Testis (tissue), 3 donors: Measurements from ENCODE around the gene KMO. TPM values are rescaled to one million over a fixed set of nuclear protein-coding genes. Genes with fewer than 3 reads are reported as not detected.

Source experiments
- DNase-seq: peaks from one replicate; pipeline ENCODE4 v3.0.0-alpha.2; 2019
- H3K27ac ChIP-seq, 2 donors: fragments of 200-600 bp; sonication (generic); one replicate each; pipeline ENCODE4 v1.5.1; 2019
- H3K27me3 ChIP-seq: fragments of 200-600 bp; sonication (generic); one replicate; pipeline ENCODE4 v1.5.1; 2019
- H3K36me3 ChIP-seq: fragments of 200-600 bp; sonication (generic); one replicate; pipeline ENCODE4 v1.5.1; 2017; ENCODE audit warnings: low read depth; ENCODE audit errors: missing control alignments
- H3K4me1 ChIP-seq: fragments of 200-600 bp; sonication (generic); one replicate; pipeline ENCODE4 v1.5.1; 2019
- H3K4me3 ChIP-seq, 2 donors: fragments of 200-600 bp; sonication (generic); one replicate each; pipeline ENCODE4 v1.5.1; 2017 to 2019
- H3K9me3 ChIP-seq: fragments of 200-600 bp; sonication (generic); one replicate; pipeline ENCODE4 v1.5.1; 2017
- POLR2A ChIP-seq: fragments of 450-650 bp; IDR thresholded peaks from one replicate; pipeline ENCODE4 v1.6.1; 2017; ENCODE audit warnings: antibody characterized with exemption, mild to moderate bottlenecking, moderate library complexity
- WGBS, 2 donors: methylation state at CpG; one replicate each; pipeline ENCODE4 v1.1.5; 2018; 5-methylcytosine and 5-hydroxymethylcytosine counted together
- intact Hi-C: fragments of 100-400 bp; cut with DNase I; formaldehyde crosslinking; loops from one replicate; pipeline ENCODE4 v1.15.1; 2023; ENCODE audit warnings: low total_unique reads
- polyA plus RNA-seq: library from polyadenylated mRNA; stranded (reverse); fragments of 350-450 nt; fragmentation: Illumina TruSeq; extraction: RNeasy Lipid Tissue Mini Kit (QIAGEN cat#74804); gene quantifications from one replicate; pipeline ENCODE4 v1.2.3, GENCODE V29; 2014; ENCODE audit warnings: low read depth, low replicate concordance; ENCODE audit not compliant: insufficient read depth
- total RNA-seq, 2 donors: library from RNA; depleted of rRNA; stranded (reverse); fragments of >200 nt; gene quantifications; one replicate each; pipeline ENCODE4 v1.2.3, GENCODE V29; 2016
- TF ChIP-seq, protein P1 (sequence below), 3 experiments: fragments of 450-650 bp in 2 of 3; fragments of 200-600 bp in 1 of 3; sonication (generic) in 1 of 3; IDR thresholded peaks; one replicate each; pipeline ENCODE4 v1.5.1; 2016 to 2019; ENCODE audit warnings: antibody characterized with exemption in 3 of 3, mild to moderate bottlenecking in 2 of 3, moderate library complexity in 1 of 3

KMO gene
- total and polyA plus RNA-seq, 3 donors from 2014 or later = 0.39 to 1.5 (median 0.99) TPM

DNA sequence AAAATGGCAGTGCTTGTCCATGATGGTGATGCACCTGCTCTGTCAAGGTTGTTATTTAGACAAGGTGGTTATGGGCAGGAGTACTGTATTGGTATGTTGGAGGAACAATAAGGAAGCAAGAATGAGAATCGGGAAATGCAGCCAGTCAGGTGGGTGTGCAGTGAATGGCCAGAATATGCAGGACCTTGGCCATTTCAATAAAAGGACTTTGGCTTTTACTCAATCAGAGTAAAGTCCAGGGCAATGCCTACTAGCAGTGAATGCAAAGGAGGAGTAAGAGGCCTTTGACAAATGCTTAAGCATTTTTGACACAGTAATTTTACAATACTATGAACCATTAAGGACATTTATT, 110.4 kb downstream of the KMO start:
- 86 to 90% methylated on average over 1 of the region's 1 CpG for WGBS, 2 donors
- intact Hi-C loops = no loop called here
- no peak overlapping the region for H3K4me3 ChIP-seq
- DNase-seq = no peak
- no peaks in the 10 kb centered on the region for H3K9me3 ChIP-seq
- TF ChIP-seq POLR2A = no peak
- TF ChIP-seq, protein P1, sequence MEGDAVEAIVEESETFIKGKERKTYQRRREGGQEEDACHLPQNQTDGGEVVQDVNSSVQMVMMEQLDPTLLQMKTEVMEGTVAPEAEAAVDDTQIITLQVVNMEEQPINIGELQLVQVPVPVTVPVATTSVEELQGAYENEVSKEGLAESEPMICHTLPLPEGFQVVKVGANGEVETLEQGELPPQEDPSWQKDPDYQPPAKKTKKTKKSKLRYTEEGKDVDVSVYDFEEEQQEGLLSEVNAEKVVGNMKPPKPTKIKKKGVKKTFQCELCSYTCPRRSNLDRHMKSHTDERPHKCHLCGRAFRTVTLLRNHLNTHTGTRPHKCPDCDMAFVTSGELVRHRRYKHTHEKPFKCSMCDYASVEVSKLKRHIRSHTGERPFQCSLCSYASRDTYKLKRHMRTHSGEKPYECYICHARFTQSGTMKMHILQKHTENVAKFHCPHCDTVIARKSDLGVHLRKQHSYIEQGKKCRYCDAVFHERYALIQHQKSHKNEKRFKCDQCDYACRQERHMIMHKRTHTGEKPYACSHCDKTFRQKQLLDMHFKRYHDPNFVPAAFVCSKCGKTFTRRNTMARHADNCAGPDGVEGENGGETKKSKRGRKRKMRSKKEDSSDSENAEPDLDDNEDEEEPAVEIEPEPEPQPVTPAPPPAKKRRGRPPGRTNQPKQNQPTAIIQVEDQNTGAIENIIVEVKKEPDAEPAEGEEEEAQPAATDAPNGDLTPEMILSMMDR (IDR thresholded peaks at IDR 0.05) = no peak
- H3K4me1 ChIP-seq = peaks cover 14% of the 10 kb centered on the region
- no peaks in the 10 kb centered on the region for H3K36me3 ChIP-seq
- H3K27ac ChIP-seq = no peak overlapping the region
- H3K27me3 ChIP-seq = no peaks in the 10 kb centered on the region

DNA sequence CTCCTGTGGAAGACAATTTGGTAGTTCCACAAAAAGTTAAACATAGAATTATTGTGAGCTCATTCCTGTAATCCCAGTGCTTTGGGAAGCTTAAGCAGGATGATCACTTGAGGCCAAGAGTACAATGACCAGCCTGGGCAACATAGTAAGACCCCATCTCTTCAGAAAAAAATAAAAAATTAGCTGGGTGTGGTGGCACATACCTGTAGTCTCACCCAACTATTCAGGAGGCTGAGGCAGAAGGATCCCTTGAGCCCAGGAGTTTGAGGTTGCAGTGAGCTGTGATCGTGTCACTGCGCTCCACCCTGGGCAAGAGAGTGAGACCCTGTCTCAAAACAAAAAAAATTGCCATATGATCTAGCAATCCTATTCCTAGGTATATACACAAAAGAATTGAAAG, 112.1 kb downstream of the KMO start:
- TF ChIP-seq, protein P1 (IDR thresholded peaks at IDR 0.05) = no peak
- no peak for TF ChIP-seq POLR2A
- Histone ChIP-seq H3K27ac (no peak overlapping the region), H3K27me3 (no peaks in the 10 kb centered on the region), H3K4me3 (no peak overlapping the region), H3K4me1 (peaks cover 5% of the 10 kb centered on the region), H3K36me3 (no peaks in the 10 kb centered on the region), H3K9me3 (no peaks in the 10 kb centered on the region)
- no peak for DNase-seq
- intact Hi-C loops = no loop called here
- WGBS, 2 donors = 100% methylated on average over 2 of the region's 2 CpGs

DNA sequence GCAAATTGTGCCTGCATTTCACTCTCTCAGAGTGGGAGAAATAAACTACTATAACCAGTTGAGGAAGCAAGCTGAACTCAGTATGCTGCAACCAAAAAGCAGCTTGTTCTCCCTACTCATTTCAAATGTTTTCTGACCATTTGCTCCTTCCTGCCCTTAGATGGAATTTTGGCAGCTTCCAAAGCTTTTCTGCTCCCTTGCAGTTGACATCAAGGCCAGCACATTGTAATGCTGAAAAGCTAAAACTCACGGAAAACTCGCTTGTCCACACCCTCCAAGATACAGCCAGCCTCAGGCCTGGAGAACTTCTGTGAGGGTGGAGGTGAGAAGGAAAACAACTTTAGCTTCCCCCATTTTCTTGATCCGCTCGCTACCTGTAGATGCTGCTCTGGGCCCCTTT, 113.0 kb downstream of the KMO start:
- TF ChIP-seq, protein P1 (IDR thresholded peaks at IDR 0.05) = no peak
- TF ChIP-seq POLR2A = no peak
- intact Hi-C loops = no loop called here
- DNase-seq = no peak

More for the DNA sequence above, 113.0 kb downstream of the KMO start:
- H3K27ac ChIP-seq = peak overlapping the region; percentile 57 to 66
- H3K4me1 ChIP-seq = peaks cover 5% of the 10 kb centered on the region
- H3K9me3 ChIP-seq = no peaks in the 10 kb centered on the region
- 46 to 51% methylated on average over 4 of the region's 4 CpGs for WGBS, 2 donors
- no peaks in the 10 kb centered on the region for H3K27me3 ChIP-seq
- H3K4me3 ChIP-seq = no peak overlapping the region
- no peaks in the 10 kb centered on the region for H3K36me3 ChIP-seq

Other genes starting within 250 kb of the KMO start
- 1 to 10 TPM; 5.4 to 6.6 TPM for gene RGS7, start 175.2 kb upstream of the KMO start, total RNA-seq
- 5.0 TPM for gene RGS7, start 175.2 kb upstream of the KMO start, polyA plus RNA-seq
- 10 to 100 TPM; 39.7 to 54.6 TPM for gene FH, start 12.6 kb upstream of the KMO start, total RNA-seq
- gene FH, start 12.6 kb upstream of the KMO start, polyA plus RNA-seq = 86.0 TPM
- 10 to 100 TPM; 20.0 to 26.2 TPM for gene CHML, start 108.0 kb downstream of the KMO start, total RNA-seq
- gene CHML, start 108.0 kb downstream of the KMO start, polyA plus RNA-seq = 5.8 TPM
- gene OPN3, start 108.0 kb downstream of the KMO start, total RNA-seq = 10 to 100 TPM; 41.4 to 45.8 TPM
- 25.8 TPM for gene OPN3, start 108.0 kb downstream of the KMO start, polyA plus RNA-seq
- 1 to 10 TPM; 4.3 to 5.5 TPM for gene WDR64, start 119.9 kb downstream of the KMO start, total RNA-seq
- 7.1 TPM for gene WDR64, start 119.9 kb downstream of the KMO start, polyA plus RNA-seq